HCT116 (cell line): Measurements from ENCODE around the gene STRADA. TPM values are rescaled to one million over a fixed set of nuclear protein-coding genes. Genes with fewer than 3 reads are reported as not detected.

Experiments
- ATAC-seq: fragments of 200-7000 bp; cut with Tn5 transposase; 2 replicates; pipeline ENCODE4 v1.9.1; 2020; ENCODE audit warnings: mild to moderate bottlenecking, moderate library complexity
- BruUV-seq: library from RNA; stranded (reverse); fragments of 400-500 nt; replicated peaks from 2 replicates; lab custom pipeline; 2021; lab: Mats Ljungman, UMichigan
- CTCF ChIA-PET: fragments of 300-600 bp; sonication (Branson Sonifier 250); formaldehyde crosslinking; loops from one replicate; lab custom pipeline; 2021; ENCODE audit warnings: antibody characterized with exemption; lab: Charles Lee
- POLR2A ChIA-PET: fragments of 300-600, 350-600 bp; sonication (Branson Sonifier 250); formaldehyde crosslinking; loops from one replicate; lab custom pipeline; 2021; ENCODE audit warnings: antibody characterized with exemption; lab: Charles Lee
- RAD21 ChIA-PET, 2 experiments: fragments of 300-600 bp; sonication (Branson Sonifier 250); formaldehyde crosslinking; loops; one replicate each; lab custom pipeline; 2023; ENCODE audit warnings: low total read pairs in 2 of 2; ENCODE audit not compliant: uncharacterized antibody in 2 of 2, unreplicated experiment in 2 of 2, low non-redundant PET in 1 of 2; lab: Charles Lee
- DNase-seq: peaks from one replicate; pipeline ENCODE4 v3.0.0-alpha.2; 2010; ENCODE audit warnings: low read depth, low spot score
- H2AFZ ChIP-seq: fragments of 200-600 bp; shearing (Covaris generic), sonication (generic); 2 replicates; pipeline ENCODE4 v1.6.1; 2017; ENCODE audit warnings: low read depth, mixed run types, mixed read lengths, antibody characterized with exemption, low read length; ENCODE audit not compliant: poor library complexity, severe bottlenecking
- H3K27ac ChIP-seq: 2 replicates; pipeline ENCODE4 v1.5.1; 2012; ENCODE audit warnings: low read depth, low read length
- H3K27me3 ChIP-seq: fragments of 200-600 bp; sonication (generic); 2 replicates; pipeline ENCODE4 v1.6.1; 2016; ENCODE audit warnings: mixed run types, low read length, mixed read lengths; ENCODE audit not compliant: insufficient read depth
- H3K36me3 ChIP-seq, 2 experiments: fragments of 200-500 bp in 1 of 2; fragments of 200-600 bp in 1 of 2; sonication (Bioruptor generic) in 1 of 2; sonication (generic) in 1 of 2; 2 replicates each; pipeline versions ENCODE4 v1.5.1 to v1.6.1; 2014 to 2016; ENCODE audit warnings: low read length in 2 of 2, inconsistent platforms in 1 of 2, mixed read lengths in 1 of 2, mixed run types in 1 of 2; ENCODE audit not compliant: insufficient read depth in 2 of 2, control insufficient read depth in 1 of 2
- H3K4me1 ChIP-seq, 2 experiments: fragments of 200-600 bp in 1 of 2; sonication (generic) in 1 of 2; 2 replicates each; pipeline versions ENCODE4 v1.5.1 to v1.6.1; 2012 to 2017; ENCODE audit warnings: low read length in 2 of 2, inconsistent platforms in 1 of 2, mild to moderate bottlenecking in 1 of 2, mixed read lengths in 1 of 2, mixed run types in 1 of 2, moderate library complexity in 1 of 2; ENCODE audit not compliant: insufficient read depth in 2 of 2, control insufficient read depth in 1 of 2
- H3K4me2 ChIP-seq: fragments of 200-600 bp; sonication (generic); 2 replicates; pipeline ENCODE4 v1.6.1; 2017; ENCODE audit warnings: mixed run types, low read length, mixed read lengths
- H3K4me3 ChIP-seq, 2 experiments: fragments of 200-600 bp in 1 of 2; sonication (generic) in 1 of 2; replicated peaks in 1 of 2; 2 replicates each; pipeline ENCODE4 v1.5.1; 2011 to 2016; ENCODE audit warnings: low read length in 2 of 2, control low read depth in 1 of 2, low read depth in 1 of 2, mild to moderate bottlenecking in 1 of 2, mixed read lengths in 1 of 2, mixed run types in 1 of 2
- H3K79me2 ChIP-seq: fragments of 200-600 bp; sonication (generic); 2 replicates; pipeline ENCODE4 v1.6.1; 2017; ENCODE audit warnings: mild to moderate bottlenecking, mixed run types, low read length, moderate library complexity, mixed read lengths; ENCODE audit not compliant: insufficient read depth
- H3K9ac ChIP-seq: fragments of 200-600 bp; sonication (generic); 2 replicates; pipeline ENCODE4 v1.6.1; 2016; ENCODE audit warnings: low read length, mixed read lengths
- H3K9me2 ChIP-seq: fragments of 200-600 bp; sonication (generic), shearing (Covaris generic); 2 replicates; pipeline ENCODE4 v1.6.1; 2017; ENCODE audit warnings: mixed run types, mild to moderate bottlenecking, moderate library complexity; ENCODE audit not compliant: insufficient read depth
- H3K9me3 ChIP-seq, 2 experiments: fragments of 200-500 bp in 1 of 2; fragments of 200-600 bp in 1 of 2; sonication (Bioruptor generic) in 1 of 2; sonication (generic) in 1 of 2; 2 replicates each; pipeline ENCODE4 v1.6.1; 2014 to 2017; ENCODE audit warnings: low read length in 2 of 2, mixed read lengths in 2 of 2, inconsistent platforms in 1 of 2, low read depth in 1 of 2, mild to moderate bottlenecking in 1 of 2, mixed run types in 1 of 2, moderate library complexity in 1 of 2; ENCODE audit not compliant: control insufficient read depth in 1 of 2, insufficient read depth in 1 of 2
- H4K20me1 ChIP-seq: fragments of 200-600 bp; sonication (generic), shearing (Covaris generic); 2 replicates; pipeline ENCODE4 v1.6.1; 2017; ENCODE audit warnings: mixed run types, mild to moderate bottlenecking, moderate library complexity; ENCODE audit not compliant: insufficient read depth
- EGR1 ChIP-seq: IDR thresholded peaks from 2 replicates; pipeline ENCODE4 v1.6.1; 2012; ENCODE audit warnings: low read depth
- ELF1 ChIP-seq: IDR thresholded peaks from 2 replicates; pipeline ENCODE4 v1.6.1; 2012; ENCODE audit warnings: low read depth, borderline replicate concordance
- JUND ChIP-seq: IDR thresholded peaks from 2 replicates; pipeline ENCODE4 v1.6.1; 2012
- POLR2AphosphoS5 ChIP-seq: IDR thresholded peaks from 2 replicates; pipeline ENCODE4 v1.6.1; 2011; ENCODE audit warnings: mild to moderate bottlenecking, low read depth, low read length, moderate library complexity
- SRF ChIP-seq: IDR thresholded peaks from 2 replicates; pipeline ENCODE4 v1.6.1; 2012; ENCODE audit warnings: low read depth
- ZFX ChIP-seq: fragments of 450-650 bp; IDR thresholded peaks from 2 replicates; pipeline ENCODE4 v1.6.1; 2017
- ZNF274 ChIP-seq: fragments of 200-500 bp; sonication (Bioruptor generic); IDR thresholded peaks from 2 replicates; pipeline ENCODE4 v1.6.1; 2014; ENCODE audit warnings: mild to moderate bottlenecking, low read depth, low read length, inconsistent platforms
- intact Hi-C: fragments of 100-400 bp; cut with micrococcal nuclease; formaldehyde crosslinking; loops from 2 replicates; pipeline ENCODE4 v1.10.0; 2022
- total RNA-seq: library from RNA; stranded (reverse); gene quantifications from one replicate; pipeline ENCODE4 v1.2.1, GENCODE V29; 2021; ENCODE audit not compliant: unreplicated experiment
- TF ChIP-seq, protein P1 (sequence below): IDR thresholded peaks from 2 replicates; pipeline ENCODE4 v1.6.1; 2012; ENCODE audit warnings: low read depth
- TF ChIP-seq, protein P2 (sequence below): IDR thresholded peaks from 2 replicates; pipeline ENCODE4 v1.6.1; 2012
- TF ChIP-seq, protein P3 (sequence below): IDR thresholded peaks from 2 replicates; pipeline ENCODE4 v1.6.1; 2011; ENCODE audit warnings: mild to moderate bottlenecking, low read length, moderate library complexity; ENCODE audit not compliant: insufficient replicate concordance; ENCODE audit errors: extremely low read depth

The STRADA gene
- total RNA-seq, 1 experiment from 2014 or later: 38.0 TPM

DNA sequence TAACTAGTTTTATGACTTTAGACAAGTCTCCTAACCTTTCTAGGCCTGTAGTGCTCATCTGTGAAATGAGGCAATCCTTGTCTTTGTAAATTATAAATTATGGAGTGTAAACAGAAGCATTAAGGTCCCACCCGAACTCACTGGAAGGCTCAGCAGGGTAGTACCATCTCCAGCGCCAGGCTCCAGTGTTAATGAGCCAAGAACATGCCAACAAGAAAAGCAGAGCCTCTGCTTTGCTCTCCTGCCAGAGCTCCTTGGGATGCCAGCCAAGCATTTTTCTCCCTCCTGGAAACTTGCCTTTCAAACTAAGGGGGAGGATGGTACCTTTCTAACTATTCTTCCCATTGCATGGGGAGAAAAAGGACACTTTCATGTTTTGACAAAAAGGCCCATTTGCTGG, 56.6 kb downstream of the STRADA start:
- Histone ChIP-seq H3K4me1 (no peaks in the 10 kb centered on the region), H3K9ac (no peak overlapping the region), H4K20me1 (no peaks in the 10 kb centered on the region), H3K4me2 (no peak overlapping the region), H3K36me3 (no peaks in the 10 kb centered on the region), H3K4me3 (no peak overlapping the region), H3K79me2 (no peaks in the 10 kb centered on the region), H3K27ac (no peak overlapping the region), H3K9me3 (no peaks in the 10 kb centered on the region), H3K9me2 (no peaks in the 10 kb centered on the region), H3K27me3 (no peaks in the 10 kb centered on the region), H2AFZ (no peak overlapping the region)
- TF ChIP-seq ELF1: no peak
- TF ChIP-seq SRF: no peak
- TF ChIP-seq, protein P1, sequence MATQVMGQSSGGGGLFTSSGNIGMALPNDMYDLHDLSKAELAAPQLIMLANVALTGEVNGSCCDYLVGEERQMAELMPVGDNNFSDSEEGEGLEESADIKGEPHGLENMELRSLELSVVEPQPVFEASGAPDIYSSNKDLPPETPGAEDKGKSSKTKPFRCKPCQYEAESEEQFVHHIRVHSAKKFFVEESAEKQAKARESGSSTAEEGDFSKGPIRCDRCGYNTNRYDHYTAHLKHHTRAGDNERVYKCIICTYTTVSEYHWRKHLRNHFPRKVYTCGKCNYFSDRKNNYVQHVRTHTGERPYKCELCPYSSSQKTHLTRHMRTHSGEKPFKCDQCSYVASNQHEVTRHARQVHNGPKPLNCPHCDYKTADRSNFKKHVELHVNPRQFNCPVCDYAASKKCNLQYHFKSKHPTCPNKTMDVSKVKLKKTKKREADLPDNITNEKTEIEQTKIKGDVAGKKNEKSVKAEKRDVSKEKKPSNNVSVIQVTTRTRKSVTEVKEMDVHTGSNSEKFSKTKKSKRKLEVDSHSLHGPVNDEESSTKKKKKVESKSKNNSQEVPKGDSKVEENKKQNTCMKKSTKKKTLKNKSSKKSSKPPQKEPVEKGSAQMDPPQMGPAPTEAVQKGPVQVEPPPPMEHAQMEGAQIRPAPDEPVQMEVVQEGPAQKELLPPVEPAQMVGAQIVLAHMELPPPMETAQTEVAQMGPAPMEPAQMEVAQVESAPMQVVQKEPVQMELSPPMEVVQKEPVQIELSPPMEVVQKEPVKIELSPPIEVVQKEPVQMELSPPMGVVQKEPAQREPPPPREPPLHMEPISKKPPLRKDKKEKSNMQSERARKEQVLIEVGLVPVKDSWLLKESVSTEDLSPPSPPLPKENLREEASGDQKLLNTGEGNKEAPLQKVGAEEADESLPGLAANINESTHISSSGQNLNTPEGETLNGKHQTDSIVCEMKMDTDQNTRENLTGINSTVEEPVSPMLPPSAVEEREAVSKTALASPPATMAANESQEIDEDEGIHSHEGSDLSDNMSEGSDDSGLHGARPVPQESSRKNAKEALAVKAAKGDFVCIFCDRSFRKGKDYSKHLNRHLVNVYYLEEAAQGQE: no peak
- TF ChIP-seq EGR1: no peak
- TF ChIP-seq, protein P2, sequence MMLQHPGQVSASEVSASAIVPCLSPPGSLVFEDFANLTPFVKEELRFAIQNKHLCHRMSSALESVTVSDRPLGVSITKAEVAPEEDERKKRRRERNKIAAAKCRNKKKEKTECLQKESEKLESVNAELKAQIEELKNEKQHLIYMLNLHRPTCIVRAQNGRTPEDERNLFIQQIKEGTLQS: no peak
- no peak for TF ChIP-seq JUND
- no peak for TF ChIP-seq ZFX
- TF ChIP-seq, protein P3, sequence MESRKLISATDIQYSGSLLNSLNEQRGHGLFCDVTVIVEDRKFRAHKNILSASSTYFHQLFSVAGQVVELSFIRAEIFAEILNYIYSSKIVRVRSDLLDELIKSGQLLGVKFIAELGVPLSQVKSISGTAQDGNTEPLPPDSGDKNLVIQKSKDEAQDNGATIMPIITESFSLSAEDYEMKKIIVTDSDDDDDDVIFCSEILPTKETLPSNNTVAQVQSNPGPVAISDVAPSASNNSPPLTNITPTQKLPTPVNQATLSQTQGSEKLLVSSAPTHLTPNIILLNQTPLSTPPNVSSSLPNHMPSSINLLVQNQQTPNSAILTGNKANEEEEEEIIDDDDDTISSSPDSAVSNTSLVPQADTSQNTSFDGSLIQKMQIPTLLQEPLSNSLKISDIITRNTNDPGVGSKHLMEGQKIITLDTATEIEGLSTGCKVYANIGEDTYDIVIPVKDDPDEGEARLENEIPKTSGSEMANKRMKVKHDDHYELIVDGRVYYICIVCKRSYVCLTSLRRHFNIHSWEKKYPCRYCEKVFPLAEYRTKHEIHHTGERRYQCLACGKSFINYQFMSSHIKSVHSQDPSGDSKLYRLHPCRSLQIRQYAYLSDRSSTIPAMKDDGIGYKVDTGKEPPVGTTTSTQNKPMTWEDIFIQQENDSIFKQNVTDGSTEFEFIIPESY: no peak
- TF ChIP-seq ZNF274: no peak
- TF ChIP-seq POLR2AphosphoS5: no peak
- BruUV-seq: no TSS peak
- intact Hi-C loops: no loop called here
- RAD21 ChIA-PET: no interaction called here
- CTCF ChIA-PET: no interaction called here
- DNase-seq (no peak), ATAC-seq (no peak)
- POLR2A ChIA-PET: no interaction called here
